ENCODE measurements around the gene CPNE6. TPM values are rescaled to one million over a fixed set of nuclear protein-coding genes. Genes with fewer than 3 reads are reported as not detected.

The CPNE6 gene
- total RNA-seq, 2 experiments from 2014 or later: not detected

DNA sequence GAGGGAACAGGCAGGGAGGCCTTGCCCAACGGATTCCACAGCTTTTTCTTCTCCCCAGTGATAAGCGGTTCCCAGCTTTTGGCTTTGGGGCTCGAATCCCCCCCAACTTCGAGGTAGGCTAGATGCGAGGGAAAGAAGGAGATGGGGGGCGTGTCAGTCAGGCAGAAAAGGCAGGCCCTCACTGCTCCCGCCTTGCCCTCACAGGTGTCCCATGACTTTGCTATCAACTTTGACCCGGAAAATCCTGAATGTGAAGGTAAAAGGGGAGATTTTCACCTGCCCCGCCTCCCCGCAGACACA, 4.9 kb downstream of the CPNE6 start:
- H3K4me1 ChIP-seq (ENCODE audit: insufficient read depth, low read length, poor library complexity, severe bottlenecking): peaks cover 26% of the 10 kb centered on the region
- BruUV-seq (replicated peaks): no TSS peak
- no peak overlapping the region for H3K4me2 ChIP-seq (ENCODE audit: low read length)
- TF ChIP-seq, protein P1, sequence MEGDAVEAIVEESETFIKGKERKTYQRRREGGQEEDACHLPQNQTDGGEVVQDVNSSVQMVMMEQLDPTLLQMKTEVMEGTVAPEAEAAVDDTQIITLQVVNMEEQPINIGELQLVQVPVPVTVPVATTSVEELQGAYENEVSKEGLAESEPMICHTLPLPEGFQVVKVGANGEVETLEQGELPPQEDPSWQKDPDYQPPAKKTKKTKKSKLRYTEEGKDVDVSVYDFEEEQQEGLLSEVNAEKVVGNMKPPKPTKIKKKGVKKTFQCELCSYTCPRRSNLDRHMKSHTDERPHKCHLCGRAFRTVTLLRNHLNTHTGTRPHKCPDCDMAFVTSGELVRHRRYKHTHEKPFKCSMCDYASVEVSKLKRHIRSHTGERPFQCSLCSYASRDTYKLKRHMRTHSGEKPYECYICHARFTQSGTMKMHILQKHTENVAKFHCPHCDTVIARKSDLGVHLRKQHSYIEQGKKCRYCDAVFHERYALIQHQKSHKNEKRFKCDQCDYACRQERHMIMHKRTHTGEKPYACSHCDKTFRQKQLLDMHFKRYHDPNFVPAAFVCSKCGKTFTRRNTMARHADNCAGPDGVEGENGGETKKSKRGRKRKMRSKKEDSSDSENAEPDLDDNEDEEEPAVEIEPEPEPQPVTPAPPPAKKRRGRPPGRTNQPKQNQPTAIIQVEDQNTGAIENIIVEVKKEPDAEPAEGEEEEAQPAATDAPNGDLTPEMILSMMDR (conservative IDR thresholded peaks at IDR 0.05; ENCODE audit: low read length): no peak
- TF ChIP-seq EZH2phosphoT487 (IDR thresholded peaks at IDR 0.05; ENCODE audit: borderline replicate concordance, low read depth, low read length): no peak
- H3K27ac ChIP-seq (ENCODE audit: low read depth, low read length, poor library complexity, severe bottlenecking): no peak overlapping the region
- ChIA-PET POLR2A (no interaction called here), CTCF (ENCODE audit: unreplicated experiment) (no interaction called here)
- intact Hi-C loops (cut with micrococcal nuclease; ENCODE audit: unreplicated experiment): no loop called here
- no peak for DNase-seq (ENCODE audit: low spot score)
- H3K4me3 ChIP-seq (ENCODE audit: low read depth, low read length, poor library complexity, severe bottlenecking): no peak overlapping the region
- no peaks in the 10 kb centered on the region for H3K9me2 ChIP-seq (ENCODE audit: insufficient read depth, low read length)
- no peaks in the 10 kb centered on the region for H3K79me2 ChIP-seq (ENCODE audit: insufficient read depth, low read depth, low read length)
- no peaks in the 10 kb centered on the region for H3K36me3 ChIP-seq (ENCODE audit: insufficient read depth, low read length)
- no peaks in the 10 kb centered on the region for H3K9me3 ChIP-seq (ENCODE audit: low read length)
- H2AFZ ChIP-seq (ENCODE audit: low read length): no peak overlapping the region
- no peaks in the 10 kb centered on the region for H4K20me1 ChIP-seq (ENCODE audit: insufficient read depth, low read length)

- Histone ChIP-seq H3K4me1 (ENCODE audit: insufficient read depth, low read length, poor library complexity, severe bottlenecking) (peaks cover 32% of the 10 kb centered on the region), H3K79me2 (ENCODE audit: insufficient read depth, low read depth, low read length) (no peaks in the 10 kb centered on the region), H3K9me2 (ENCODE audit: insufficient read depth, low read length) (no peaks in the 10 kb centered on the region), H3K4me3 (ENCODE audit: low read depth, low read length, poor library complexity, severe bottlenecking) (no peak overlapping the region), H4K20me1 (ENCODE audit: insufficient read depth, low read length) (no peaks in the 10 kb centered on the region), H2AFZ (ENCODE audit: low read length) (no peak overlapping the region), H3K4me2 (ENCODE audit: low read length) (no peak overlapping the region), H3K27ac (ENCODE audit: low read depth, low read length, poor library complexity, severe bottlenecking) (no peak overlapping the region), H3K9me3 (ENCODE audit: low read length) (no peaks in the 10 kb centered on the region), H3K36me3 (ENCODE audit: insufficient read depth, low read length) (no peaks in the 10 kb centered on the region)
- ChIA-PET POLR2A (no interaction called here), CTCF (ENCODE audit: unreplicated experiment) (no interaction called here)
- no TSS peak for BruUV-seq (replicated peaks)
- intact Hi-C loops (cut with micrococcal nuclease; ENCODE audit: unreplicated experiment): no loop called here
- no peak for DNase-seq (ENCODE audit: low spot score)
- TF ChIP-seq, protein P1 (conservative IDR thresholded peaks at IDR 0.05; ENCODE audit: low read length): no peak
- TF ChIP-seq EZH2phosphoT487 (IDR thresholded peaks at IDR 0.05; ENCODE audit: borderline replicate concordance, low read depth, low read length): no peak
Measured at GRCh38 chr14:24077086-24077485, 5.7 kb downstream of the CPNE6 start.

DNA sequence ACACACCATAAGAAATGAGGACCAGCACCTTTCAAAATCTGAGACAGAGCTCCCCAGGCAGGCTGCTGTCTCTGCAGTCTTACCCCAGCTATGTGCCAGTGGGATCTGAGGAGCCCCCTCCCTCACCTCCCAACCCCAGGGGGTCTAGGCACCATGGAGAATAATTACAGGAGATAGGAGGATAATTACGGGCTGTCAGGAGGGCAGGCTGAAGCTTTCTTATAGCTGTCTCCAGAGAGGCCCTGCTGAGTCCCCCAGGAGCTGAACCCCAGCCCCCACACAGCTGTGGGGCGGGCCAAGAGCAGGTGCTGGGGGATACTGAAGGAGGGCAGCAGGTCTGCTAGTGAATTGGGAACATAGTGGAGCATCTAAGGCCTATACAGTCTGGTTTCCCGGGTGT, 6.8 kb downstream of the CPNE6 start:
- ChIA-PET CTCF (ENCODE audit: unreplicated experiment) (no interaction called here), POLR2A (no interaction called here)

More for the DNA sequence above, 6.8 kb downstream of the CPNE6 start:
- Histone ChIP-seq H4K20me1 (ENCODE audit: insufficient read depth, low read length) (no peaks in the 10 kb centered on the region), H3K4me3 (ENCODE audit: low read depth, low read length, poor library complexity, severe bottlenecking) (no peak overlapping the region), H3K9me2 (ENCODE audit: insufficient read depth, low read length) (no peaks in the 10 kb centered on the region), H3K9me3 (ENCODE audit: low read length) (no peaks in the 10 kb centered on the region), H3K4me2 (ENCODE audit: low read length) (no peak overlapping the region), H3K4me1 (ENCODE audit: insufficient read depth, low read length, poor library complexity, severe bottlenecking) (peaks cover 33% of the 10 kb centered on the region), H2AFZ (ENCODE audit: low read length) (no peak overlapping the region), H3K79me2 (ENCODE audit: insufficient read depth, low read depth, low read length) (no peaks in the 10 kb centered on the region), H3K27ac (ENCODE audit: low read depth, low read length, poor library complexity, severe bottlenecking) (no peak overlapping the region), H3K36me3 (ENCODE audit: insufficient read depth, low read length) (no peaks in the 10 kb centered on the region)
- no TSS peak for BruUV-seq (replicated peaks)
- TF ChIP-seq, protein P1 (conservative IDR thresholded peaks at IDR 0.05; ENCODE audit: low read length): no peak
- TF ChIP-seq EZH2phosphoT487 (IDR thresholded peaks at IDR 0.05; ENCODE audit: borderline replicate concordance, low read depth, low read length): no peak
- no peak for DNase-seq (ENCODE audit: low spot score)
- intact Hi-C loops (cut with micrococcal nuclease; ENCODE audit: unreplicated experiment): no loop called here

All from OCI-LY7 (cell line).